Measurements from ENCODE around the gene CCNJ. TPM values are rescaled to one million over a fixed set of nuclear protein-coding genes. Genes with fewer than 3 reads are reported as not detected.
A peak's percentile ranks its signal among the peaks of the same experiment; 100 is the strongest.
"Not testable (repeated sequence)": the region's sequence is repeated elsewhere in the genome, so short reads cannot be mapped to it uniquely, and the experiment has no call there.

The CCNJ gene, protein sequence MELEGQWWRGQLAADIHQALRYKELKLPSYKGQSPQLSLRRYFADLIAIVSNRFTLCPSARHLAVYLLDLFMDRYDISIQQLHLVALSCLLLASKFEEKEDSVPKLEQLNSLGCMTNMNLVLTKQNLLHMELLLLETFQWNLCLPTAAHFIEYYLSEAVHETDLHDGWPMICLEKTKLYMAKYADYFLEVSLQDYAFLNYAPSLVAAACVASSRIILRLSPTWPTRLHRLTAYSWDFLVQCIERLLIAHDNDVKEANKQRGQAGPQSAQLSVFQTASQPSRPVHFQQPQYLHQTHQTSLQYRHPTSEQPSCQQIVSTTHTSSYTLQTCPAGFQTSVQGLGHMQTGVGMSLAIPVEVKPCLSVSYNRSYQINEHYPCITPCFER
- polyA plus RNA-seq (2013) = 12.4 TPM

DNA sequence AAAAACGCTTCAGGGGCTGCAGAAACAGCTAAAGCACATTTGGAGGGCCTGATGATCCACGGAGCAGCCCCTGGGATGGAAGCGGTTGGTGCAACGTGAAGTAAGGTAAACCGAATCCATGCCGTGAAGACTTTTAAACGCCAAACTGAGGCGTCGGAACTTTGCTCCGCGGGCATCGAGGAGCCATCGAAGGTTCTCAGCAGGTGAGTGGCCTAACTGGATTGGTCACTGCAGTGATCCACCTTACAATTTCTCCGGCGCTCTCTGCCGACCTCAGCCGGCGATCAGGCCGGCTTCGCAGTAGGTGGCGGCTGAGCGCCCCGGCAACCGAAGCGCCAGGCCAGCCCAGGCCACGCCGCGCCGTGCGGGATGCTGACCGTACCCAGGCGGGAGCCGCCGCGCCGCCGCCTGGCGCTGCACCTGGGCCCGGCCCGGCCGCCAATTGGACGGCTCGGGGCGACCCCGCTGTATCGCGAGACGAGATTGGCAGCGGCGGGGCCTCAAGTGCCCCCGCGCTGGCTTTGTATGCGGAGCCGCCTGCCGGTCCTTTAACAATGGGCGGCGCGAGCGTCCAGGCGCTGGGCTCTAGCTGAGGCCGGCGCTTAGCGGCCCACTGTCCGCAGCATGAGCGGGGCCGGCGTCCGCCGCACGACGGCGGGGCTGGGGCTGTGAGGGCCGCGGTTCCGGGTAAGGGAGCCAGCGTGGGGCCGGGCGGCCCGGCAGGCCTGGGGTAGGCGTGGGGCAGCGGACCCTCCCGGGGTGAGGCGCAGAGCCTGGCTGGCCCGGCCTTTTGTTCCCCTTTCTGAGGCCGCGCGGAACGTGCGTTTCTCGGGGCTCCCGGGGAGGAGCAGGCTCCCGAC lies at the start of gene CCNJ:
CCNJ (plus strand) TSS at position 551 of the 860 bp plus-strand sequence. CDS start 811 bp downstream, outside the sequence.
- Histone ChIP-seq H3K36me3 (ENCODE audit: control insufficient read depth in 4 of 4, insufficient read depth in 4 of 4, low read length in 3 of 4) (peaks cover 0 to 17% (median 7%) of the 10 kb centered on the region in 4 experiments), H3K9me3 (ENCODE audit: control extremely low read depth in 1 of 5, control insufficient read depth in 4 of 5, insufficient read depth in 2 of 5, low read depth in 1 of 5, low read length in 4 of 5) (no peaks in the 10 kb centered on the region), H3K4me3 (ENCODE audit: control insufficient read depth in 1 of 7, extremely low read depth in 1 of 7, insufficient read depth in 4 of 7, low read depth in 2 of 7, low read length in 6 of 7) (peak within 1 kb of the TSS; percentile 63 to 85 (median 79)), H3K27ac (ENCODE audit: insufficient read depth in 1 of 2, low read depth in 1 of 2, low read length in 2 of 2, poor library complexity in 1 of 2, severe bottlenecking in 2 of 2) (peak within 1 kb of the TSS; percentile 77 to 89), H3K4me1 (ENCODE audit: control extremely low read depth in 1 of 4, control insufficient read depth in 4 of 4, insufficient read depth in 4 of 4, low read length in 3 of 4) (peaks cover 3 to 32% (median 26%) of the 10 kb centered on the region in 4 experiments), H3K27me3 (replicated peaks in 2 of 5; ENCODE audit: control insufficient read depth in 4 of 5, insufficient read depth in 5 of 5, low read length in 4 of 5) (no peaks in the 10 kb centered on the region)
- DNase-seq = peak; percentile 86 to 93 (median 90)
- ChIA-PET POLR2A (interaction anchor here (0.6 to 1.9 kb wide), 4 partner anchors 11 to 121 kb away, joined by 3 to 7 read pairs (median 4); partner anchors contain the start of gene ZNF518A), CTCF (interaction anchor here (1.3 kb wide), 1 partner anchor 27 kb away, joined by 5 read pairs; no protein-coding TSS in a partner anchor)
- WGBS (ENCODE audit: insufficient coverage) = 3% methylated on average over 76 of the region's 92 CpGs

DNA sequence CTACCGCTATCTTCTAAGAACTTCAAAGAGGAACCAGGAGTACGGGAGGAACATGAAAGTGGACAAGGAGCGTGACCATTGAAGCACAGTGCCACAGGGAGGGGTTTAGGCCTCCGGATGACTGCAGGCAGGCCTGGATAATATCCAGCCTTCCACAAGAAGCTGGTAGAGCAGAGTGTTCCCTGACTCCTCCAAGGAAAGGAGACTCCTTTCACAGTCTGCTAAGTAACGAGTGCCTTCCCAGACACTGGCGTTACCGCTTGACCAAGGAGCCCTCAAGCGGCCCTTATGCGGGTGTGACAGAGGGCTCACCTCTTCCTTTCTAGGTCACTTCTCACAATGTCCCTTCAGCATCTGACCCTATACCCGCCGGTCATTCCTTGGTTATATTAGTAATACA lies 49.0 kb upstream of the CCNJ start:
- DNase-seq; H3K27ac ChIP-seq (ENCODE audit: insufficient read depth in 1 of 2, low read depth in 1 of 2, low read length in 2 of 2, poor library complexity in 1 of 2, severe bottlenecking in 2 of 2); H3K36me3 ChIP-seq (ENCODE audit: control insufficient read depth in 4 of 4, insufficient read depth in 4 of 4, low read length in 3 of 4); POLR2A ChIA-PET; H3K4me3 ChIP-seq (ENCODE audit: control insufficient read depth in 1 of 7, extremely low read depth in 1 of 7, insufficient read depth in 4 of 7, low read depth in 2 of 7, low read length in 6 of 7); H3K4me1 ChIP-seq (ENCODE audit: control extremely low read depth in 1 of 4, control insufficient read depth in 4 of 4, insufficient read depth in 4 of 4, low read length in 3 of 4); H3K9me3 ChIP-seq (ENCODE audit: control extremely low read depth in 1 of 5, control insufficient read depth in 4 of 5, insufficient read depth in 2 of 5, low read depth in 1 of 5, low read length in 4 of 5); H3K27me3 ChIP-seq (replicated peaks in 2 of 5; ENCODE audit: control insufficient read depth in 4 of 5, insufficient read depth in 5 of 5, low read length in 4 of 5): not testable (repeated sequence)
- CTCF ChIA-PET = interaction anchor here (0.7 kb wide), 1 partner anchor 10 kb away, joined by 4 read pairs; no protein-coding TSS in a partner anchor
- 100% methylated on average over 7 of the region's 11 CpGs for WGBS (ENCODE audit: insufficient coverage)

DNA sequence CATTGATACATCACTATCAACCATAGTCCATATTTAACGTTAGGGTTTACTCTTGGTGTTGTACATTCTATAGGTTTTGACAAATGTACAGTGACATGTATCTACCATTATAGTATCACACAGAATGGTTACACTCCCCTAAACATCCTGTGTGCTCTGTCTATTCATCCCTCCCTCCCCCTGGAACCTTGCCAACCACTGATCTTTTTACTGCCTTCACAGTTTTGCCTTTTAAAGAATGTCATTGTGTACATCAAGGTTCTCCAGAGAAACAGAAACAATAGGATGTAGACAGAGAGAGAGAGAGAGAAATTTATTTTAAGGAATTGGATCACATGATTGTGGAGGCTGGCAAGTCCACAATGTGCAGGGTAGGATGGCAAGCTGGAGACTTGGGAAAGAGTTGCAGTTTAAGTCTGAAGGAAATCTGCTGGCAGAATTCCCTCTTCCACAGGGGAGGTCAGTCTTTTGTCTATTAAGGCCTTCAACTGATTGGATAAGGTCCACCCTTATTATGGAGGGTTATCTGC lies 45.1 kb upstream of the CCNJ start:
- CTCF ChIA-PET = interaction anchor here (1.5 kb wide), 1 partner anchor 16 kb away, joined by 3 read pairs; no protein-coding TSS in a partner anchor
- POLR2A ChIA-PET = no interaction called here
- Histone ChIP-seq H3K36me3 (ENCODE audit: control insufficient read depth in 4 of 4, insufficient read depth in 4 of 4, low read length in 3 of 4) (no peaks in the 10 kb centered on the region), H3K9me3 (ENCODE audit: control extremely low read depth in 1 of 5, control insufficient read depth in 4 of 5, insufficient read depth in 2 of 5, low read depth in 1 of 5, low read length in 4 of 5) (no peaks in the 10 kb centered on the region), H3K27me3 (replicated peaks in 2 of 5; ENCODE audit: control insufficient read depth in 4 of 5, insufficient read depth in 5 of 5, low read length in 4 of 5) (no peaks in the 10 kb centered on the region), H3K4me3 (ENCODE audit: control insufficient read depth in 1 of 7, extremely low read depth in 1 of 7, insufficient read depth in 4 of 7, low read depth in 2 of 7, low read length in 6 of 7) (no peak overlapping the region), H3K27ac (ENCODE audit: insufficient read depth in 1 of 2, low read depth in 1 of 2, low read length in 2 of 2, poor library complexity in 1 of 2, severe bottlenecking in 2 of 2) (no peak overlapping the region), H3K4me1 (ENCODE audit: control extremely low read depth in 1 of 4, control insufficient read depth in 4 of 4, insufficient read depth in 4 of 4, low read length in 3 of 4) (no peaks in the 10 kb centered on the region)
- no peak for DNase-seq
- no CpG with 5 or more reads among the region's 1 CpG for WGBS (ENCODE audit: insufficient coverage)

DNA sequence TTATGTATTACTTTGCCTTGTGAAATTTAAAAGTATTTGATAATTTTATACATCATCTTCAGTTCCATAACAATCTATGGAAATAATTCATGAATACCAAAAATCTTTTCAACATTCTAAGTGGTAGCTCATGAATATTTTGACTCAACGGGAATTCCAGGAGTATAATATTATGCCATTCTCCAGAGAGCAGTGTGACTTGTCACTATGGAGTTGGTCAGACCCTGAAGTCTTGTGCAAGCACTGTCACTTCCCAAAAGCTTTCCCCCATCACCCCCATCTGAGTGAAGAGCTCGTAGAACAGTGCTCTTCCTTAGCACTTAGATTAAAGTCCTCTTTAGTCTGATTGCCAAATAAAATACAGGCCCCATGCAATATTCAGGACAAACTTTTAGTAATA lies 29.4 kb upstream of the CCNJ start:
- H3K36me3 ChIP-seq (ENCODE audit: control insufficient read depth in 4 of 4, insufficient read depth in 4 of 4, low read length in 3 of 4) = no peaks in the 10 kb centered on the region
- no peak for DNase-seq
- no peak overlapping the region for H3K4me3 ChIP-seq (ENCODE audit: control insufficient read depth in 1 of 7, extremely low read depth in 1 of 7, insufficient read depth in 4 of 7, low read depth in 2 of 7, low read length in 6 of 7)
- peaks cover 0 to 5% (median 1%) of the 10 kb centered on the region in 4 experiments for H3K4me1 ChIP-seq (ENCODE audit: control extremely low read depth in 1 of 4, control insufficient read depth in 4 of 4, insufficient read depth in 4 of 4, low read length in 3 of 4)
- ChIA-PET CTCF (interaction anchor here (1.3 to 4.6 kb wide), 7 partner anchors 9 to 325 kb away, joined by 3 to 28 read pairs (median 4); no protein-coding TSS in a partner anchor), POLR2A (no interaction called here)
- no peaks in the 10 kb centered on the region for H3K9me3 ChIP-seq (ENCODE audit: control extremely low read depth in 1 of 5, control insufficient read depth in 4 of 5, insufficient read depth in 2 of 5, low read depth in 1 of 5, low read length in 4 of 5)
- WGBS (ENCODE audit: insufficient coverage) = no CpG with 5 or more reads among the region's 2 CpGs
- H3K27ac ChIP-seq (ENCODE audit: insufficient read depth in 1 of 2, low read depth in 1 of 2, low read length in 2 of 2, poor library complexity in 1 of 2, severe bottlenecking in 2 of 2) = no peak overlapping the region
- H3K27me3 ChIP-seq (replicated peaks in 2 of 5; ENCODE audit: control insufficient read depth in 4 of 5, insufficient read depth in 5 of 5, low read length in 4 of 5) = no peaks in the 10 kb centered on the region

DNA sequence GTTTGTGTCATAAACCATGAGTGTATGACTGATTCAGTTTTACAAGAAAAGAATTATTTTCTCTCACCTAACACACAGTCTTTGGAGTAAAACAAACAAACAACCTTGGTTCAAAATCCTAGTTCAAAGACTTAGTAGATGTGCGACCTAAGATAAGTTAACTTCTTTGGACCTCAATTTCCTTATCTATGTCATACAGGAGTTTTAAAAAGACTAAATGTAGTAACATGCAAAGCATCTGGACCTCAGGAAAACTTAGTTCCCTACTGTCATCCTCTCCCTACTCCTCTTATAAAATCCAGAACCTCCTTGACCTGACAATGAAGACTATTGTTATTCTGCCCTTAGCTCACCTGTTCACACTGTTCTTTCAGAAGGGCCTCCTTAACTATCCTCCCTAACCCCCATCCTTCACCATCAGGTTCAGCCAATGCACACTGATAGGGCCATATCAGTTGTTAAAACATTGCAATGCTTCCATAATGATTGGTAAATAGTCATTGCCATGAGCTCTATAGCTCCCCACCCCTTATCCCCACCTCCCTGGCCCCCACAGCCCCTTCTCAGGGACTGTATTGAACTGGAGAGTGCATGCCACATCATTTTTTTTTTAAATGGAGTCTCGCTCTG lies 28.8 kb upstream of the CCNJ start:
- no peak overlapping the region for H3K4me3 ChIP-seq (ENCODE audit: control insufficient read depth in 1 of 7, extremely low read depth in 1 of 7, insufficient read depth in 4 of 7, low read depth in 2 of 7, low read length in 6 of 7)
- H3K36me3 ChIP-seq (ENCODE audit: control insufficient read depth in 4 of 4, insufficient read depth in 4 of 4, low read length in 3 of 4) = no peaks in the 10 kb centered on the region
- peak in 2 of 3 donors; percentile 15 to 48 for DNase-seq
- H3K9me3 ChIP-seq (ENCODE audit: control extremely low read depth in 1 of 5, control insufficient read depth in 4 of 5, insufficient read depth in 2 of 5, low read depth in 1 of 5, low read length in 4 of 5) = no peaks in the 10 kb centered on the region
- POLR2A ChIA-PET = no interaction called here
- no peak overlapping the region for H3K27ac ChIP-seq (ENCODE audit: insufficient read depth in 1 of 2, low read depth in 1 of 2, low read length in 2 of 2, poor library complexity in 1 of 2, severe bottlenecking in 2 of 2)
- CTCF ChIA-PET = interaction anchor here (1.3 to 4.6 kb wide), 8 partner anchors 9 to 324 kb away, joined by 3 to 28 read pairs (median 4); no protein-coding TSS in a partner anchor
- 88% methylated on average over 1 of the region's 2 CpGs for WGBS (ENCODE audit: insufficient coverage)
- no peaks in the 10 kb centered on the region for H3K27me3 ChIP-seq (replicated peaks in 2 of 5; ENCODE audit: control insufficient read depth in 4 of 5, insufficient read depth in 5 of 5, low read length in 4 of 5)
- peaks cover 0 to 5% (median 1%) of the 10 kb centered on the region in 4 experiments for H3K4me1 ChIP-seq (ENCODE audit: control extremely low read depth in 1 of 4, control insufficient read depth in 4 of 4, insufficient read depth in 4 of 4, low read length in 3 of 4)

DNA sequence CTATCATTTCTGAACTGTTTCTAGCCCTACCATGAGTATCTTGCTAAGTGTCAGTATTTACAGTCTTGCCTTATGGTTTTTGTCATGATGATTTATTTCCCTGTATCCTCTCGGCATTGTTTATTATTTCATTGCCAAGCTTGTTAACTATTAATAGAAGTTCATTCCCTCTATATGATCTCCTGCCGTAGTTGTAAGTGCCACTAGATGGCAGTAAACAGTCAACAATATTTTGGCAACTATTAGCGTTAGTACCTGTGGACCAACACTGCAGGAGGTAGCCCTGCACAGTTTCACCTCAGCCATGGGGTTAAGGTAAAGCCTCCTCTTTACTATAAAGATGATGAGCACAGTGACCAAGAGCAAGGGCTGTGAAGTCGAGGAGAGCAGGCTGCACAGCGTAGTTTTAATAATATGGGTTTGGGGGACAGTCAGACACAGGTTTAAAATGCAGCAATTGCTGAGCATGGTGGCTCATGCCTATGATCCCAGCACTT lies 26.1 kb upstream of the CCNJ start:
- 21% methylated on average over 4 of the region's 5 CpGs for WGBS (ENCODE audit: insufficient coverage)
- Histone ChIP-seq H3K27me3 (replicated peaks in 2 of 5; ENCODE audit: control insufficient read depth in 4 of 5, insufficient read depth in 5 of 5, low read length in 4 of 5) (no peaks in the 10 kb centered on the region), H3K4me3 (ENCODE audit: control insufficient read depth in 1 of 7, extremely low read depth in 1 of 7, insufficient read depth in 4 of 7, low read depth in 2 of 7, low read length in 6 of 7) (no peak overlapping the region), H3K9me3 (ENCODE audit: control extremely low read depth in 1 of 5, control insufficient read depth in 4 of 5, insufficient read depth in 2 of 5, low read depth in 1 of 5, low read length in 4 of 5) (no peaks in the 10 kb centered on the region), H3K27ac (ENCODE audit: insufficient read depth in 1 of 2, low read depth in 1 of 2, low read length in 2 of 2, poor library complexity in 1 of 2, severe bottlenecking in 2 of 2) (no peak overlapping the region), H3K4me1 (ENCODE audit: control extremely low read depth in 1 of 4, control insufficient read depth in 4 of 4, insufficient read depth in 4 of 4, low read length in 3 of 4) (peaks cover 0 to 5% (median 1%) of the 10 kb centered on the region in 4 experiments), H3K36me3 (ENCODE audit: control insufficient read depth in 4 of 4, insufficient read depth in 4 of 4, low read length in 3 of 4) (no peaks in the 10 kb centered on the region)
- CTCF ChIA-PET = interaction anchor here (0.8 to 4.6 kb wide), 25 partner anchors 9 to 494 kb away, joined by 3 to 28 read pairs (median 4); partner anchors contain the start of gene ZNF518A
- peak; percentile 60 to 78 (median 70) for DNase-seq
- POLR2A ChIA-PET = interaction anchor here (0.5 to 0.9 kb wide), 2 partner anchors 112 to 238 kb away, joined by 4 to 5 read pairs; no protein-coding TSS in a partner anchor
